Ureter (tissue), 1 donor: ENCODE data around the gene RYR1. TPM values are rescaled to one million over a fixed set of nuclear protein-coding genes. Genes with fewer than 3 reads are reported as not detected.

Experiments
- DNase-seq: peaks from one replicate; pipeline ENCODE4 v3.0.0-alpha.2; 2020; ENCODE audit warnings: low spot score
- total RNA-seq: library from RNA; stranded (reverse); gene quantifications from one replicate; pipeline ENCODE4 v1.2.4, GENCODE V29; 2023
- donor health status: DM: yes; HTN: yes; CAD: no.

The RYR1 gene
- total RNA-seq: 3.4 TPM

DNA sequence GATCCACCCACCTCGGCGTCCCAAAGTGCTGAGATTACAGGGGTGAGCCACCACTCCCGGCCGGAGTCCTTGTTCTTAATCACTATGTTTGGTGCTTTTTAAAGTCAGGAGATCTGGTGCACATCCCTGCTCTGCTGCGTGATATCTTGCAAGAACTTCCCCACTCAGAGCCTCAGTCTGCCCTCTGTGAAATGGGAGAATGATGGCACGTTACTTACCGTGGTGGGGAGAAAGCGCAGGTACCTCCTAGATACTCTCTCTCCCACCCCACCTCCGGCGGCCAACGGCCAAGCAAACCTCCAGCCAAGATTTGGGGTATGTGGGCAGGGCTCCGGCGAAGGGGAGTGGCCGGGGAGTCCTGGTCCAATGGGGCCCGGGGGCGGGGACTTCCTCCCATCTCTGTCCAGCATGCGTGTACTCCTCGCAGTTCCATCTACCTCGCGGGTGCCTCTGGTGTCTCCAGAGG, at the start of gene RYR1:
Gene RYR1, plus strand, starts transcription at position 424 of the 466 bp plus-strand sequence. CDS start 139 bp downstream, outside the sequence.
- no peak for DNase-seq

- no peak for DNase-seq
These were observed 49.7 kb upstream of the RYR1 start for GRCh38 chr19:38383743-38384142.

DNA sequence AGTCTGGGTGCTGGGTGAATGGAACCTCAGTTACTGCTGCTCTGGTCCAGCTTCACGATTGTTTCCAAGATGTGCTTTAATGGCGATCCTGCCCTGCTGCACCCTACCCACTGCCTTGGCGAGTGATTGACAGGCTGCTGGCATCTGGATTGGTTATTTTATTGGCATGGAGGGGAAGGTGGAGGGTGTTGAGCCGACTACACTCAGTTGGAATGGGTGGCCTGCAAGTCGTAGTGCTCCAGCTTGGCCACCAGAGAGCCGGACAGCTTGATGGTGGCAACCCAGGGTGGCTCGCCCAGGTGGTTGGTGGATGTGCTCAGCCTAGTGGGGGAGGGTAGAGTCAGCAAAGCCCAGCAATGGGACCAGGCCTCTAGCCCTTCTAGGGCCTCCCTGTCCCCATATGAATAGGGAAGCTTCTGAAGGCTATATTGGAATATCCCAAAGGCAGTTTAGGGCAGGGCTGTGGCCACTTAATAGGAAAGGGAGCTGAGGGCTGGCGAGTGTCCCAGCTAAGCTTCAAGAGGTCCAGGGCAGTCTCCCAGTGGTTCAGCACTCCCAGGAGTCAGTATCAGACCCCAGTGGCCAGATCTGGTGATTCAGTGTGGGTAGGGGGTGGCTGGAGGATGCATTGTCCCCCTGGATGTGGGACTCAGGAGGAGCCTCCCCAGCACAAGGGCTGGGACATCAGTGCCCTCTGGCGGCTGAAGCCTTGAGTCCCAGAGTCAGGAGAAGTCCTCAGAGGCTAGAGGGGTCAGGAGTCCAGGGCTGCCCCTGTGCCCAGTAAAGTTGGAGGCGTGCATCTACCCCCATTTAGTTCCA, 49.1 kb upstream of the RYR1 start:
- no peak for DNase-seq

DNA sequence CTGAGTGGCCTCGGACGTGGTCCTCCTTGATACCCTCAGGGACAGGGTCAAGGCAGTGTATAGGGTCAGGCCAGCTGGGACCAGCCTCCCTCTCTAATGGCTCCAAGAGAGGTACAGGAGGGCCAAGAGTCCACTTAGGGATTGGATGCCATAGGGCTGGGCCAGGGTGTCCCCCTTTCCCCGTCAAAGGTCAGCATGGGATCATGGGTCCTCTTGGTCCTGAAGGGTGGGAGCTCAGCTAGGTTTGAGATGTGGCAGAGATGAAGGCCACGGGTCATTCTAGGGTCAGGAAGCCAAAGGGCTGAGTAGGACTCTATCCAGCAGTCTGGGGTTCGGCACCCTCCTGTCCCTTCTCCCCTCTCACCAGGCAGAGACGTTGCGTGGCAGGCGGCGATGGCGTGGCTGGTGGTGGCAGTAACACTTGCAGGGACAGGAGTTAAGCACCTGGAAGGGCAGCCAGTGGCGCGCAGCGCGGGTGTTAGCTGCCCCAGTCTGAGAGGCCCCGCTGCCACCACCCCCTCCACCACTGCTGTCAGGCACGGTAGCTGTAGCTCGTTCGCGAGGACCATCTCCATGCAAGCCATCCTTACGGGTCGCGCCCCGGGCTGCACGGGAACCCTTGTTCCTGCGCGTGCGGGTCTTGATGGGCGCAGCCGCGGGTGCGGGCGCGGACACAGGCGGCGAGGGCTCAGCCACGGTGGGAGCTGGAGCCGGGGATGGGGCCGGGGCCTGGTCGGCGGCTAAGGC, 48.3 kb upstream of the RYR1 start:
- DNase-seq: no peak

GRCh38 chr19:38385804-38386257, 47.7 kb upstream of the RYR1 start:
- no peak for DNase-seq

- no peak for DNase-seq
These were observed 47.1 kb upstream of the RYR1 start for GRCh38 chr19:38386300-38386970.

DNA sequence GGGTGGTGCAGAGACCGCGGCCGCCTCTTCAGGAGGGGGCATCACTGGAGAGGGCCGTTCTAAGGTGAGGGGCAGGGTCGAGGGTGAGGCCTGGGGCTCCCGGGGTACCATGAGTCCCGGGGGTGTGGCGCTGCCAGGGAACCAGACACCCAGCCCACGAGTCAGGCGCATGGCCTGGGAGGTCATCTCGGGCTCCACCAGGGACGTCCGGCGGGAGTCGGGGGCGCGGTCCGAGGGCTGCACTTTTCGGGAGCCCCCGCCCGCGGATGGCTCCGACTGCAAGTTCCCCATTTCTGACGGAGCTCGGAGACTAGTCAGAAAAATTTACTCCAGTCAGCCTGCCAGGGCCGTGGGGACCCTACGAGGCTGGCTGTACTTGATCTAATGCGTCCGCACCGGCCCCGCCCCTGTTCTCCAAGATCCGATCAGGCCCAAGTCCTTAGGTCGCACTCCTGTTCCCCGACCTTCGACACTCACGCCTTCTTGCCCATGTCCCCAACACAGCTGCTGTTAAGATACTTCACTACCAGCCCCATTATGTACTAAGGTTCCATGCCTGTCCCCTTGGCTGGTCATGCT, 46.4 kb upstream of the RYR1 start:
- no peak for DNase-seq

DNA sequence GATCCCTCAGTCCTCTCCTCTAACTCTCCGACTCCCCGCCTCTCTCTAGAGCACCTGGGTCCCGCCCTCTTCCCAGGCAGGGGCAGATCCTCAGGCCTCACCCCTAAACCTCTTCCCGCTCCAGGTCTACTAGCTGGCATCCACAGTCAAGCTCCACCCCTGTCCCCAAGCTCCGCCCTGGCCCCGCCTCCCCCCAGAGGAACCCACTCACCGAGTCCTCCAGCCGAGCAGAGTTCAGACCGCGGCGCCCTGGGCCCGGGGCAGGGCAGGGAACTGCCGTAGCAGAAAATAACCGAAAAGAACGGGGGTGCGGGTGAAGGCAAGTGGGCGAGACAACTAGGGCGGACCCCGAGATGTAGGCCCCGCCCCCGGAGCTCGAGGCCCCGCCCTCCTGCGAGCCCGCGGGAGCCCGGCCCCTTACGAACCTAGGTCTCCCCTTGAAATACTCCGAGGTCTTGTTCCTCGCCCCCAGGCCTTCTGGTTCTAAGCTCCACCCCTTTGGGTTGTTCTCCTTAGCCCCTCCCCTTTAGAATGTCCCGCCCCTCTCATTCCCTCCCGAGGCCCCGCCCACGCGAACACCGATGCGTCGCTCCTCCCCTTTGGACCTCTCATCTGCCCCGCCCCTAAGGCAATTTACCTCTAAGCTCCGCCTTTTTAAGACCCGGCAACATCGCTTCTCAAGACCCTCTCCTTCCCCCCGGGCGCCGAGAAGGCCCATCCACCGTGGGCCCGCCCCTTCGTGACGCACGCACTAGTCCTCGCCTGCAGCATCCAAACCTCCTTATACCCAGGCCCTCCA, 45.7 kb upstream of the RYR1 start, which contains the start of gene GGN:
Gene GGN, minus strand, starts transcription at position 485 of the 799 bp plus-strand sequence. CDS start 773 bp downstream, outside the sequence.
- peak; percentile 89 for DNase-seq

GRCh38 chr19:38388349-38389100, 45.0 kb upstream of the RYR1 start, which contains the start of gene SPRED3:
Gene SPRED3, plus strand, starts transcription at chr19:38388697. Its CDS starts 1,606 bp downstream, at chr19:38390303.
- no peak for DNase-seq

- no peak for DNase-seq
These were observed 44.2 kb upstream of the RYR1 start for GRCh38 chr19:38389101-38389925.

GRCh38 chr19:38389957-38390924, 43.2 kb upstream of the RYR1 start:
- DNase-seq: no peak

- no peak for DNase-seq
These were observed 41.5 kb upstream of the RYR1 start for GRCh38 chr19:38391911-38392464.

GRCh38 chr19:38392707-38393308, 40.7 kb upstream of the RYR1 start:
- DNase-seq: no peak

GRCh38 chr19:38394488-38394887, 39.0 kb upstream of the RYR1 start:
- DNase-seq: no peak

DNA sequence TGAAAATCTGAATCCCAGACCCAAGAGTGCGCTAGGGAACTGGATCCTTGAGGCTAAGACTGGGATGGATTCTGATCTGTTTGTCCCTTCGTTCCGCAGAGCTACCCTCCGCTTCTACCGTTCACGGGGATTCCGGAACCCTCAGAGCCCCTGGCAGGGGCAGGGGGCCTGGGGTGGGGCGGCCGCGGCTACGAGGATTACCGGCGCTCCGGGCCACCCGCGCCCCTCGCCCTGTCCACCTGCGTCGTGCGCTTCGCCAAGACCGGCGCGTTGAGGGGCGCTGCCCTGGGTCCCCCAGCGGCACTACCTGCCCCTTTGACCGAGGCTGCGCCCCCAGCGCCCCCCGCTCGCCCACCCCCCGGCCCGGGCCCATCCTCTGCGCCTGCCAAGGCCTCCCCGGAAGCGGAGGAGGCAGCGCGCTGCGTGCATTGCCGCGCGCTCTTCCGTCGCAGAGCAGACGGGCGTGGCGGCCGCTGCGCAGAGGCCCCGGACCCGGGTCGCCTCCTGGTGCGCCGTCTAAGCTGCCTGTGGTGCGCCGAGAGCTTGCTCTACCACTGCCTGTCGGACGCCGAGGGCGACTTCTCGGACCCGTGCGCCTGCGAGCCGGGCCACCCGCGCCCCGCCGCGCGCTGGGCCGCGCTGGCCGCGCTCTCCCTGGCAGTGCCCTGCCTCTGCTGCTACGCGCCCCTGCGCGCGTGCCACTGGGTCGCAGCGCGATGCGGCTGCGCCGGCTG, 37.9 kb upstream of the RYR1 start:
- no peak for DNase-seq

DNA sequence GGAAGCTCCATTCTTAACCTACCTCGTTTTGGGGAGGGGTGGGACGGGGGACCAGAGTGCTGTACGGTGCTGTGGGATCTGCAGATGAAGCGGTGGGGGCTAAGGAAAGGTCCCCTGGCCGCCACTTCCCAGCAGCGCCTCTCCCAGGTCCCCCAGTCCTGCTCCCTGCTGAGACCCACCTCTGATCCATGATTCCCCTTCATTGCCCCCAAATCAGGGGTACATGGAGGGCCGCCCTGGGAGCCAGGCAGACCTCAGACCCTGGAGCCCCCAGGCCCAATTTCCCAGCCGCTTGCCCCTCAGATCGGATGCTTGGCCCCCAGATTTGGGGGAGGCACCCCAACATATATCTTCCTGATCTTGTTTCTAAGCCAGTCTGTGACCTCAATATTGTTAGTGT, 34.4 kb upstream of the RYR1 start:
- no peak for DNase-seq
